CD4-positive, alpha-beta memory T cell (primary cell): Measurements from ENCODE around the gene NEURL2. TPM values are rescaled to one million over a fixed set of nuclear protein-coding genes. Genes with fewer than 3 reads are reported as not detected.

Experiments
- CTCF ChIA-PET: fragments of 350-600 bp; sonication (Branson Sonifier 250); formaldehyde crosslinking; loops from one replicate; lab custom pipeline; 2021; ENCODE audit warnings: inconsistent platforms; ENCODE audit not compliant: partially characterized antibody; lab: Charles Lee
- POLR2A ChIA-PET: fragments of 350-600 bp; sonication (Branson Sonifier 250); formaldehyde crosslinking; loops from one replicate; lab custom pipeline; 2021; ENCODE audit not compliant: partially characterized antibody; lab: Charles Lee
- DNase-seq, 5 donors: peaks; one replicate each; pipeline versions ENCODE4 v3.0.0 to v3.0.0-alpha.2; 2020 to 2022; ENCODE audit warnings: mixed read lengths in 1 of 5
- H3K27ac ChIP-seq: one replicate; pipeline ENCODE4 v1.7.0; 2013; ENCODE audit warnings: low read depth, low read length
- H3K27me3 ChIP-seq: 2 replicates; pipeline ENCODE4 v1.7.0; 2013; ENCODE audit warnings: mild to moderate bottlenecking, low read length, moderate library complexity; ENCODE audit not compliant: insufficient read depth
- H3K36me3 ChIP-seq: 2 replicates; pipeline ENCODE4 v1.7.0; 2013; ENCODE audit warnings: mild to moderate bottlenecking, low read length, moderate library complexity; ENCODE audit not compliant: insufficient read depth
- H3K4me1 ChIP-seq: 2 replicates; pipeline ENCODE4 v1.7.0; 2013; ENCODE audit warnings: mild to moderate bottlenecking, low read length, moderate library complexity; ENCODE audit not compliant: insufficient read depth
- H3K4me3 ChIP-seq, 2 donors: one replicate each; pipeline ENCODE4 v1.7.0; 2013; ENCODE audit warnings: low read length in 2 of 2, mild to moderate bottlenecking in 1 of 2
- H3K9me3 ChIP-seq, 2 donors: one replicate each; pipeline ENCODE4 v1.7.0; 2013; ENCODE audit warnings: low read length in 2 of 2, control low read depth in 1 of 2; ENCODE audit not compliant: control insufficient read depth in 1 of 2
- H3K27ac Mint-ChIP-seq, 7 donors: one replicate each; pipeline ENCODE4 v1.8.0; 2020 to 2021; ENCODE audit warnings: mixed read lengths in 7 of 7, mild to moderate bottlenecking in 6 of 7, inconsistent platforms in 3 of 7, moderate library complexity in 3 of 7
- H3K27me3 Mint-ChIP-seq, 2 donors: one replicate each; pipeline ENCODE4 v1.8.0; 2020 to 2021; ENCODE audit warnings: mixed read lengths in 2 of 2
- H3K36me3 Mint-ChIP-seq, 2 donors: one replicate each; pipeline ENCODE4 v1.8.0; 2020 to 2021; ENCODE audit warnings: mixed read lengths in 2 of 2, inconsistent platforms in 1 of 2, mild to moderate bottlenecking in 1 of 2
- H3K4me1 Mint-ChIP-seq, 4 donors: one replicate each; pipeline ENCODE4 v1.8.0; 2020 to 2021; ENCODE audit warnings: mixed read lengths in 4 of 4, mild to moderate bottlenecking in 1 of 4
- H3K4me3 Mint-ChIP-seq, 8 donors: one replicate each; pipeline ENCODE4 v1.8.0; 2020 to 2021; ENCODE audit warnings: mixed read lengths in 8 of 8, mild to moderate bottlenecking in 7 of 8, moderate library complexity in 6 of 8, inconsistent platforms in 3 of 8
- H3K9me3 Mint-ChIP-seq, 8 donors: one replicate each; pipeline ENCODE4 v1.8.0; 2020 to 2021; ENCODE audit warnings: mixed read lengths in 8 of 8, mild to moderate bottlenecking in 5 of 8, inconsistent platforms in 3 of 8, moderate library complexity in 1 of 8
- intact Hi-C: fragments of 100-400 bp; cut with micrococcal nuclease; formaldehyde crosslinking; loops from one replicate; pipeline ENCODE4 v1.15.1; 2023
- polyA plus RNA-seq, 2 donors: library from polyadenylated mRNA; unstranded; fragments of 300-500 nt; fragmentation: Illumina TruSeq; gene quantifications; one replicate each; pipeline ENCODE4 v1.2.3, GENCODE V29; 2021
- total RNA-seq, 2 experiments: library from RNA; stranded (reverse); gene quantifications; one replicate each; pipeline ENCODE4 v1.2.3, GENCODE V29; 2021

NEURL2 gene
- total and polyA plus RNA-seq, 4 experiments from 2014 or later: 0.29 to 5.6 (median 3.1) TPM

DNA sequence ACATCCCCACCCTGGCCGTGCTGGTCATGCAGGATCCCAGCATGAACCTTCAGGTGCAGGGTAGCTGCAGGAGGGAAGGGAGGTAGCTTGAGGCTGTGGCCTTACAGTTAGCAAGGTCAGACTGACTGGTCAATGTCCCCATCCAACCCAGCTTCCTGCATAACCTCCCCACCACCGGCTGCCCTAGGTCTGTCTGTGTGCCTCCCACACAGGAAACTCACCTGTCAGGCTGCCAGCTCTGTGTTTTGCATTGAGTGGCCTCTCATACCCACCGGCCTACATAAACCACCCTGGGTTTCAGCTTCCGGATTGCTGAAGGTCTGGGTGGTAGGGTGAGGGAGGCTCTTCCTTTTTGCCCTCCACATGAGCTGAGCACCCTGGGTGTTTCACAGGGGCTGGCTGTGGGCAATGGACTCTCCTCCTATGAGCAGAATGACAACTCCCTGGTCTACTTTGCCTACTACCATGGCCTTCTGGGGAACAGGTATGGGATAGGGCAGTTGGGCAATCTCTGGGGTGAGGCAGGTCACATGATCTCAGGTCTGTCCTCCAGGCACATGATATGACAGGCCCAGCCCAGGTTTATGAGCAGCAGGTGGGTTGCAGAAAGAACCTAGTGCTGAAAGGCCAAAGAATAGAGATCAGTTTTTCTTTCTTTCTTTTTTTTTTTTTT is 2.0 kb upstream of the NEURL2 start:
- Mint-ChIP-seq H3K4me1 (peaks cover 19 to 43% (median 32%) of the 10 kb centered on the region in 4 donors), H3K36me3 (peaks cover 0 to 27% of the 10 kb centered on the region in 2 donors), H3K27me3 (no peaks in the 10 kb centered on the region), H3K27ac (peak overlapping the region in 5 of 7 donors; percentile 75 to 92 (median 89)), H3K4me3 (peak overlapping the region; percentile 91 to 97 (median 93)), H3K9me3 (peaks cover 0 to 5% (median 0%) of the 10 kb centered on the region in 8 donors)
- ChIA-PET POLR2A (interaction anchor here (0.7 to 9.9 kb wide), 9 partner anchors 9 to 112 kb away, joined by 3 to 141 read pairs (median 5); partner anchors contain the start of genes ACOT8, PCIF1, ZNF335 and ZSWIM1), CTCF (interaction anchor here (0.5 to 3.5 kb wide), 10 partner anchors 11 to 122 kb away, joined by 3 to 15 read pairs (median 4); partner anchors contain the start of genes DNTTIP1, PCIF1 and WFDC3)
- Histone ChIP-seq H3K4me1 (peaks cover 37% of the 10 kb centered on the region), H3K9me3 (no peaks in the 10 kb centered on the region), H3K27me3 (no peaks in the 10 kb centered on the region), H3K27ac (no peak overlapping the region), H3K4me3 (no peak overlapping the region), H3K36me3 (peaks cover 17% of the 10 kb centered on the region)
- peak in 1 of 5 donors; percentile 14 for DNase-seq
- intact Hi-C loops: no loop called here

DNA sequence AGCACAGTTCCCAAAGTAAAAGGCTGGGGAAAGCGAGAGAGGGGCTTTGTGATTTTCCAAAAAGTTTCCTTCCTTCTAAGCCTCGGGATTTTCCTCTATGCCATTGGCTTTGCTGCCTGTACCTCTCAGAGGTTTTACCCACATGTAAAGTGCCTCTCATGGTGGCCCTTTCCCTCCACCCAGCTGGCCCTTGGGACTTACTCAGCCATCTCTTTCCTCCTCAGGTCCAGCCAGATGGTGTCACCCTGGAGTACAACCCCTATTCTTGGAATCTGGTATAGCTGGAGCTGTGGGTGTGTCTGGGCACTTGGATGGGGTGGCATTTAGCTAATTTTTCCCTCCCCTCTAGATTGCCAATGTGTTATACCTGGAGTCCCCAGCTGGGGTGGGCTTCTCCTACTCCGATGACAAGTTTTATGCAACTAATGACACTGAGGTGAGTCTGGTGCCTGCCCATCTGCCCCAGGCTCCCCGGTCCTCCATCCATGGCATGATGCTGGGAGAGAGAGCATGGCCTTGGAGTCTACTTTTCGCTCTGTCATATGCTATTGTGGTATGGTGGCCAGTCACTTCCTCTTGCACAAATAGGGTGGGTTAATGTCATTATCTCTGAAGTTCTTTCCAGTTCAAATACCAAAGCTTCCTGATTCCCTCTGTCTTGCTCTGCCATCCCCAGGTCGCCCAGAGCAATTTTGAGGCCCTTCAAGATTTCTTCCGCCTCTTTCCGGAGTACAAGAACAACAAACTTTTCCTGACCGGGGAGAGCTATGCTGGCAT is 1.2 kb upstream of the NEURL2 start:
- peak overlapping the region; percentile 74 for H3K27ac ChIP-seq
- CTCF ChIA-PET: interaction anchor here (0.5 to 3.5 kb wide), 10 partner anchors 10 to 121 kb away, joined by 3 to 15 read pairs (median 4); partner anchors contain the start of genes DNTTIP1, PCIF1 and WFDC3
- peaks cover 37% of the 10 kb centered on the region for H3K4me1 ChIP-seq
- Mint-ChIP-seq H3K27ac (peak overlapping the region; percentile 64 to 93 (median 88)), H3K4me1 (peaks cover 19 to 44% (median 33%) of the 10 kb centered on the region in 4 donors), H3K9me3 (peaks cover 0 to 5% (median 0%) of the 10 kb centered on the region in 8 donors), H3K4me3 (peak overlapping the region; percentile 91 to 97 (median 93)), H3K27me3 (no peaks in the 10 kb centered on the region), H3K36me3 (peaks cover 0 to 20% of the 10 kb centered on the region in 2 donors)
- DNase-seq: no peak
- intact Hi-C loops: no loop called here
- peaks cover 12% of the 10 kb centered on the region for H3K36me3 ChIP-seq
- H3K27me3 ChIP-seq: no peaks in the 10 kb centered on the region
- no peaks in the 10 kb centered on the region for H3K9me3 ChIP-seq
- POLR2A ChIA-PET: interaction anchor here (0.5 to 9.9 kb wide), 12 partner anchors 10 to 113 kb away, joined by 3 to 141 read pairs (median 4); partner anchors contain the start of genes ACOT8, PCIF1, ZNF335 and ZSWIM1
- H3K4me3 ChIP-seq: peak overlapping the region; percentile 69 to 79

DNA sequence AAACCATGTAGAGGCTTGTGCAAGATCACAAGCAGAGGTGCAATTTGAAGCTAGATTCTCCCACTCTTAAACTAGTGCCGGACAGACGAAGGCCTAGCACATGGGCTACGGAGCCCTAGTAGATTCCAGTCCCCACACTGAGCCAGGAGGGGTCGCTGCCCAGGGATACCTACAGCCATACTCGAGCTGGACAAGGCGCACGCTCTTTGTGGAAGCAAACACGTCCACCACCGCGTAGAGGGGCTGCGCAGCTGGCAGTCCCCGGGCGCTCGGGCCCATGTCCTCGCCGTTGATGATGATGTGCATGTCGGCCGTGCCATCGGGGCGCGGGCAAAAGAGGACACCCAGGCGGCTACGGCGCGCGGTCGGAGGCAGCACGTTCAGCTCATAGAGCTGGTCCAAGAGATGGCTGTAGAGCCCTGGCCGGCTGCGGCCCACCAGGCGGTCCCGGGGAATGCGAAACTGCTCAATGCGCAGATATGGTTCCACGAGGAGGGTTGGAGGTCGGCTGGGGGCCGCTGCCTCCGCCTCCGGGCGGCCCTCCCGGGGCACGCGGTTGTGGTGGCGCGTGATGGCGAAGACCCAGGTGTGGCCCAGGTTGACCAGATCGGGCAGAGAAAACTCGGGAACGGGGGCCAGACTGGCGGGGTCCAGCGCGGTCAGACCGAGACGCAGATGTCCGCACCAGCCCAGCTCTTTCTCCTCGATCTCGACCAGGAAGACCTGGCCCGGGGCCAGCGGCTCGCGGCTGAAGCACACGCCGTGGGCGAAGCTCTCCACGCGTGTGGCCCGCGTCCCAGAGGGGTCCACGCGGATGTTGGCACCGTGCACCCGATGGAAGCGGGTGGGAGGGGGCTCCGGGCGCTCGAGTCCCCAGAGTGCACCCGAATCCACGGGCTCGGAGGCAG is 677 bp downstream of the NEURL2 start:
- H3K9me3 Mint-ChIP-seq: peaks cover 0 to 5% (median 0%) of the 10 kb centered on the region in 8 donors
- H3K4me3 Mint-ChIP-seq: peak overlapping the region; percentile 91 to 97 (median 93)
- H3K27ac ChIP-seq: peak overlapping the region; percentile 74
- CTCF ChIA-PET: interaction anchor here (0.7 to 3.3 kb wide), 18 partner anchors 9 to 96 kb away, joined by 3 to 18 read pairs (median 4); partner anchors contain the start of genes PCIF1 and ZSWIM1
- POLR2A ChIA-PET: interaction anchor here (0.9 to 9.9 kb wide), 16 partner anchors 8 to 81 kb away, joined by 3 to 141 read pairs (median 4); partner anchors contain the start of genes ACOT8, PCIF1, UBE2C and ZNF335
- H3K4me3 ChIP-seq: peak overlapping the region; percentile 69 to 79
- DNase-seq: peak; percentile 25 to 63 (median 37)
- H3K4me1 ChIP-seq: peaks cover 39% of the 10 kb centered on the region
- peak overlapping the region; percentile 73 to 94 (median 87) for H3K27ac Mint-ChIP-seq
- H3K27me3 ChIP-seq: no peaks in the 10 kb centered on the region
- H3K27me3 Mint-ChIP-seq: no peaks in the 10 kb centered on the region
- intact Hi-C loops: loop anchor here (2.0 kb wide), 1 partner anchor 66 kb away; no protein-coding TSS in a partner anchor
- H3K4me1 Mint-ChIP-seq: peaks cover 20 to 53% (median 34%) of the 10 kb centered on the region in 4 donors
- peaks cover 12% of the 10 kb centered on the region for H3K36me3 ChIP-seq
- no peaks in the 10 kb centered on the region for H3K9me3 ChIP-seq
- peaks cover 0 to 19% of the 10 kb centered on the region in 2 donors for H3K36me3 Mint-ChIP-seq

DNA sequence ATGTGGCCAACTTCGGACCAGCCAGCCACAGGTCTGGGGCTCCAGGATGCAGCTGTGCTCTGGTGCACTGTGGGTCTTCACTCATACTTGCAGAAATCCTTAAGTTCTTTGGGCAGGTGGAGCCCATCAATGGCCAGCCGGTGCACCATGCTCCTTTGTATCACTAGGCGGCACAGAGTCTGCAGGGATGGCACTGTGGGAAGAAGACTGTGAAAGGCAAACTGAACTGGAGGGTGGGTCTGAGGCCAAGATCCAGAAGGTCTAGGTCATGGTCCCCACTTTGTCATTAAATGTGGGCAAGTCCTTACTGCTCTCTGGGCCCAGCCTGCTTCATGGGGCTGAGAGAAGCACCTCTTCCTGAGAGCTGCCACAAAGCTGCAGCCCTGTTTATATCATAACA is 2.3 kb downstream of the NEURL2 start:
- peaks cover 26 to 55% (median 39%) of the 10 kb centered on the region in 4 donors for H3K4me1 Mint-ChIP-seq
- Histone ChIP-seq H3K27ac (no peak overlapping the region), H3K36me3 (peaks cover 4% of the 10 kb centered on the region), H3K4me1 (peaks cover 49% of the 10 kb centered on the region), H3K9me3 (no peaks in the 10 kb centered on the region), H3K27me3 (no peaks in the 10 kb centered on the region), H3K4me3 (no peak overlapping the region)
- POLR2A ChIA-PET: interaction anchor here (2.7 to 9.9 kb wide), 3 partner anchors 21 to 46 kb away, joined by 11 to 141 read pairs (median 48); partner anchors contain the start of genes ACOT8, PCIF1 and ZSWIM3
- CTCF ChIA-PET: interaction anchor here (1.2 to 3.3 kb wide), 5 partner anchors 7 to 98 kb away, joined by 3 to 18 read pairs (median 10); partner anchors contain the start of gene ZSWIM1
- H3K27me3 Mint-ChIP-seq: no peaks in the 10 kb centered on the region
- peak overlapping the region in 3 of 7 donors; percentile 4 to 90 (median 35) for H3K27ac Mint-ChIP-seq
- H3K9me3 Mint-ChIP-seq: peaks cover 0 to 3% (median 0%) of the 10 kb centered on the region in 8 donors
- DNase-seq: no peak
- intact Hi-C loops: no loop called here
- H3K36me3 Mint-ChIP-seq: peaks cover 4 to 18% of the 10 kb centered on the region in 2 donors
- H3K4me3 Mint-ChIP-seq: peak overlapping the region in 2 of 8 donors; percentile 21 to 46

DNA sequence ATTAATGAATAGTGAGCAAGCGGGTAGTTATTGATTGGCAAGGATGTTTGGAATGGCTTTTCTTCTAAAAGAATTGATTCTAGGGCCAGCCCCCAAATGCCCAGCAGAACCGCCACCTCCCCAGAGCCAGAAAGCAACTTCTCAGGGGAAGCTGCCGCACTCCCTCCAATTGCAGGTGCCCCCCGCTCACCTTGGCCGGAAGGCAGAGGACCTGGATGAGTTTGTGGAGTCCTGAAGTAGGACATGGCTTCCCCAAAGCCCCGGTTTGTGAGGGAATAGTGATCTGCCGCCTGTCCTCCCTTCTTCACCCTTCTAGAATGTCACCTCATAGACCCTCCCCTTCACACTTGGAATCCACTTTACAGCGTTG is 3.7 kb downstream of the NEURL2 start, which contains the start of gene SPATA25:
SPATA25 (minus strand) TSS at position 277 of the 370 bp plus-strand sequence; CDS start at position 245, 32 bp downstream.
- no peaks in the 10 kb centered on the region for H3K9me3 ChIP-seq
- peaks cover 15 to 27% of the 10 kb centered on the region in 2 donors for H3K36me3 Mint-ChIP-seq
- H3K27ac Mint-ChIP-seq: peak within 1 kb of the TSS in 4 of 7 donors; percentile 30 to 49 (median 46)
- H3K27me3 ChIP-seq: no peaks in the 10 kb centered on the region
- H3K27me3 Mint-ChIP-seq: no peaks in the 10 kb centered on the region
- CTCF ChIA-PET: no interaction called here
- peaks cover 45% of the 10 kb centered on the region for H3K4me1 ChIP-seq
- no peak within 1 kb of the TSS for H3K27ac ChIP-seq
- intact Hi-C loops: no loop called here
- H3K4me1 Mint-ChIP-seq: peaks cover 29 to 54% (median 40%) of the 10 kb centered on the region in 4 donors
- H3K9me3 Mint-ChIP-seq: peaks cover 0 to 3% (median 0%) of the 10 kb centered on the region in 8 donors
- H3K36me3 ChIP-seq: peaks cover 17% of the 10 kb centered on the region
- POLR2A ChIA-PET: interaction anchor here (1.4 to 9.9 kb wide), 2 partner anchors 30 to 48 kb away, joined by 5 to 141 read pairs; partner anchors contain the start of genes ACOT8, PCIF1 and ZSWIM3
- no peak for DNase-seq
- H3K4me3 ChIP-seq: no peak within 1 kb of the TSS
- H3K4me3 Mint-ChIP-seq: peak within 1 kb of the TSS in 2 of 8 donors; percentile 0 to 21
